ENCODE results near the gene CADPS.

CADPS gene

DNA sequence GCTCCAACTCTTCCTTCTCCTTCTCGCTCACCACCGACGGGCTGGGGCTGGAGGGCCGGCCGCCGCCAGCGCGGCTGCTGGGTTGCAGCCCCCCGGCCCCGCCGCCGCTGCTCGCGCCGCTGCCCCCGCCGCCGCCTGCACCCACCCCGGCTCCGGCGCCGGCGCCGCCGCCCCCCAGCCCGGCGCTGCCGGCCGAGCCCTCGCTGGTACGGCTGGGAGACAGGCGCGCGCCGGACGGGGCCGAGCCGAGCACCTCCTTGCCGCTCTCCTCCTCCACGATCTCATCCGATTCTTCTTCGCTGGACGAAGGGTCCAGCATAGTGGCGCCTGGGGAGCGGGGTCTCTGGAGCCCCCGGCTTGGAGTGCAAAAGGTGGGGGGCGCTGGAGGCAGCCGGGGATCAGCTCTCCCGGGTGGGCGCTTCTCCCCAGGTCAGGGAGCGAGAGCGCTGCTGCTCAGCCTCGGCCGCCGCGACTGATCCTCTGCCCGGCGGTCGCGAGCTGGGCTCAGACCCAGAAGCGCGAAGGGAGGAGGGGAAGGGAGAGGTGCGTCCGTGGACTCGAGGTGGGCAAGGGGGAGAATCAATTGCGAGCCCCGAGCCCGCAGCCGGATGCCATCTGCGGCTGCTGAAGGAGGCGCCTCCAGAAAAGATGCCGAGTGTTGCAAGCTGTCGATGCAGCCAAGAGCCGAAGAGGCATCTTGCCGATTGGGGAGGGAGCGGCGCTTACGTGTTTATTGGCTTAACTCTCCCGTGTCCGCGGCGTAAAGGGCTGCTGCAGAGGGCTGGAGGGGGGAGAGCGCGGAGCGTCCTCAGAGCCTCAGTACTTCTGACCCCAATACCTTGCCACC lies at the start of gene CADPS:
CADPS (minus strand) TSS at position 706 of the 847 bp plus-strand sequence; CDS start at position 319, 387 bp downstream.
- DNase-seq, result no peak

DNA sequence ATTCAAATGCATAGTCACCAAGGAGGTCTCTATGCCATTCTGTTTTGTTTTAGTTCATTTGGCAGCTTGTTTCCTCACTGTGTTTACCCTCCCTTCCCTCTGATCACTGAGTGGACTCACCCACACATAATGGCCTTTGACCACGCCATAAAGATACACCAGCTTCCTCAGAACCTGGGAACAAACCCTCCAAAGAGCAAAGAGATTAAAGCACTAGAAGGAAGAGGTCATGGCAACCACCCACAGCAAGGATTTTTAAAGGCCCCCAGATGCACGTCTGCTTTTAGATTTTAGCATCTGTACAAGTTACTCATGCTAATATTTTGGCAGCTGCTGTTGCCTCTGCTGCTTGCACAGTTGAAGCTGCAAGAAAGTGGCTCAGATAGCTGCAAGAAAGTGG lies 47.9 kb upstream of the CADPS start:
- DNase-seq, result no peak

DNA sequence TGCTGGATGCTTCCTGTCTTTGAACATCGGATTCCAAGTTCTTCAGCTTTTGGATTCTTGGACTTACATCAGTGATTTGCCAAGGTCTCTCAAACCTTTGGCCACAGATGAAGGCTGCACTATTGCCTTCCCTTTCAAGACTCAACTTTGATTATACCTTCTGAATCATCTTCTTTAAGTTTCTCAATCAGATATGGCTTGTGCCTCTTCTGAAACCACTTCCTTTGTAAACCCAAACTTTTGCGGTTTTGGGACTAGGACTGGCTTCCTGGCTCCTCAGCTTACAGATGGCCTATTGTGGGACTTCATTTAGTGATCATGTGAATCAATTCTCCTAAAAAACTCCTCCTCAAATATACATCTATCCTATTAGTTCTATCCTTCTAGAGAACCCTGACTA lies 47.1 kb upstream of the CADPS start:
- DNase-seq, result no peak

GRCh38 chr3:62920466-62920784 lies 45.2 kb upstream of the CADPS start:
- DNase-seq, result no peak

DNA sequence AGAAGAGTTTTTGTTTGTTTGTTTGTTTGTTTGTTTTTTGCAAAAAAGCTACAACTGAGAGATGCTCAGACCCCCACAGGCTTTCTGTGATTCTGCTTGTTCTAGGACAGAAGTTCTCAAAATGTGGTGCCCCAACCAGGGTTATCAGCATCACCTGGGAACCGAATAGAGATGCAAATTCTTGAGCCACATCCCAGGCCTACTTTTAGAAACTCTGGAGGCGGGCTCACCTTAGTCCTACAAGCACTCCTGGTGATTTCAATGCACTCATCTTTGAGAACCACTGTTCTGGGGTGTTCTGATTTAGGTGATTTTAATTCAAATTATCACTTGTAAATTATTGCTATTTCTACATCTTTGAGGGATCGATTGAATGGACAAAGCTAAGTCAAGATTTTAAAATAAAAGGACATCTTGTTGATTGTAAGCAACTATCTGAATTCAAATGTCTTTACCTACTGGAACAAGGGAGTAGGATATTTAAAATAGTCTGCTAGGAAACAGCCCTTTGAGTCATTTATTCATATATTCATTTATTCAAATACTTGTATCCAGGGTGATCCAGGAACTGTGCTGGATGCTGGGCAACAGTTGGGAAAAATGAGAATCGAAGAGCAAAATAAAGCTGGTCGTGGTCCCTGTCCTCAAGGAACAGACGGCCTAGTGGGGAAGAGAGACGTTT lies 44.7 kb upstream of the CADPS start:
- DNase-seq, result no peak

DNA sequence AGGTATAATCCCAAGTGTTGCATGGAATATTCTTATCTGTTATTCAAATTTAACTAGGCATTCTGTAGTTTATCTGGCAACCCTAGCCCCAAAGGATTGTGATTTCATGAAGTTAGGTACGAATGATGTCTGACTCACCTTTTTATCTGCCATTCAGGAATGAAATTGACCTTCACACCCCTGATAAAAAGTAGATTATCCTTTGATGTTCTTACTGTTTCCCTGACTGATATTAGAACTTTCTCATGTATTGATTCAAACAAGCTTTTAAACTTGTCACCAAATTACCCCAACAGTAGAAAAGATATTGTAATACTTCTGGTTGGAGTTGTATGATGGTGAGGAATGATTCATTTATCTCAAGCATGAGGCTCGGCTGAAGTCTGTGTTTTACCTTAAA lies 43.6 kb upstream of the CADPS start:
- DNase-seq, result no peak

GRCh38 chr3:62918131-62918530 lies 42.9 kb upstream of the CADPS start:
- no peak for DNase-seq

DNA sequence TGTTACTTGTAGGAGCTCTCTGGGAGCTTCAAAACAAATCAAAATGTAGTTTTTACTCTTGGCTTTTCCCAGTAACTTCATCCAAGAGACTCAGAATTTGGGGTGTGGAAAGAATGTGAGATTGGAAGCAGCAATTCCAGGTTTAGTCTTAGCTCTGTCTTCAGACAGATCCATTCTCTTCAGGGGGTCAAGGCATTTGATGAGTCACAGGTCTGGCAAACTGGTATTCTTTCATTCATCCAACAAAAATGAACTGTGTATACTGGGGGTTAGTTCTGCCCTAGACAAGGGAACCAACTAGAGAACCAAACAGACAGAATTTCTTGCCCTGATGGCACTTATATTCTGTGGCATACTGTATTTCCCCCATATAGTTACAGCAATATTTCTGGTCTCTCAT lies 36.3 kb upstream of the CADPS start:
- no peak for DNase-seq

DNA sequence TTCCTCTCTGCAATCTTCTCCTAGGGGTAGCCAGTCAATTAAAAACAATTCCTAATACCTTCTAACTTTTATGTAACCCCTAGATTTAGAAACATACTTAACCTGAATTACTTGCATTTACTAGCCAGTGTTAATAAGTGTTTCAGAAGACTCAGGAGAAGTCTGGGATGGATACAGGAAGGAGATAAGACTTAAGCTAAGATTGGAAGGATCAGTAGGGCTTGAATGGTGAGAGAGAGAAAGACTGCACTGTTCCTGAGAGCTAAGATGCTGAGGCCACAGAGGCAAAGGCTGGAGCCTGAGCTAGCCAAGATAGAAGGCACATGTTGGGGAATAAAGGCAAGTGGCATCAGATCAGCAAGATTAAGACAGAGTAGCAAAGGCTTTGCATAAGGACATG lies 30.1 kb upstream of the CADPS start:
- DNase-seq, result no peak

- no peak for DNase-seq
Observed at GRCh38 chr3:62898530-62899496, 23.6 kb upstream of the CADPS start.

DNA sequence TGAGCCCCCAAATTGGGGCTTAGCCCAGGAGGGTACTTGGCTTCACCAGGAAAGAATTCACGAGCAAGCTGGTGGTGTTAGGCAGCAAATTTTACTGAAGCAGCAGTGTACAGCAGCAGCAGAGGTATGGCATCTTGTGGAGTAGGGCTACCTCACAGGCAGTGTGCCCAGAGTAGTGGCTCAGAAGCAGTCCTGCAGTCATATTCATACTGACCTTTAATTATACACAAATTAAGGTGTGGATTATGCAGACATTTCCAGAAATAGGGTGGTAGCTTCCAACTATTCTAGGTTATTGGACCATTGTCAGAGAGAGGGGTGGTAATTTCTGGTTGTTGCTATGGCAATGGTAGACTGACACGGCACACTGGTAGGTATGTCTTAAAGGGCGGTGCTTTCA lies 20.7 kb upstream of the CADPS start:
- DNase-seq, result no peak

GRCh38 chr3:62892951-62893350 lies 17.7 kb upstream of the CADPS start:
- no peak for DNase-seq

DNA sequence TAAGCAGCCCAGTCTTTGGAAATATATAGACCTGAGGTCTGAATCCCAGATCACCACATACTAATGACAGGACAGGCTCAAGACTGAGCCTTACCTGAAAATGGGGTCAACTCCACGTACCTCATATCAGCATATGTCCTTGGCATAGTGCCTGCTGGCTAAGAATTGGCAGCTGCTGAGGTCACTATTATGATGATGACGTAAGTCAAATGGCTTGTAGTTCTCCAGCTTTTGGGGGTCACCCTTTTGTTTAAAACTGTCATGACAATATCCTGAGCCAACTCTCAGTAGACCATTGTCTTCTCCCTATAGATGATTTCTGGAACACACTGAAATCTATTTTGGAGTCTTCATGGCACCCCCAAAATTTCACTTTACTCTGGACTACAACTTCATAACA lies 16.8 kb upstream of the CADPS start:
- DNase-seq, result no peak

DNA sequence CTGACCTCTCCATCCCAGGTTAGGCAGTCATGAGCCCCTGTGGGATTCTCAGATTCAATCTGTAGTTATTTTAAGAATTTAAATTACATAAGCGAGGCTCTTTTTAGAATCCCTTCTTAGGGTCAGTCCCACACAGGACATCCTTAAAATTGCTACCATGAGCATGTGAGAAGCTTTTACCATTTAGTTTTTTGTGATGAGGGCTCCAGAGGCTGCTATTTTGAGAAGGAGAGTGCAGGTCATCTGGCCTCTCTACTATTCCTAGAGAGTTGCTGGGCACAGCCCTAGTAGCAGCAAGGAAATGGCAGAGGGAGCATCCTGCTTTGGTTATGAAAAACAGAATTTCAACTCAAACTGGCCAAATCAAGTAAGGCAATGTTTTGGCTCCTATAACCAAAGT lies 13.6 kb upstream of the CADPS start:
- no peak for DNase-seq

GRCh38 chr3:62888180-62888579 lies 13.0 kb upstream of the CADPS start:
- no peak for DNase-seq

DNA sequence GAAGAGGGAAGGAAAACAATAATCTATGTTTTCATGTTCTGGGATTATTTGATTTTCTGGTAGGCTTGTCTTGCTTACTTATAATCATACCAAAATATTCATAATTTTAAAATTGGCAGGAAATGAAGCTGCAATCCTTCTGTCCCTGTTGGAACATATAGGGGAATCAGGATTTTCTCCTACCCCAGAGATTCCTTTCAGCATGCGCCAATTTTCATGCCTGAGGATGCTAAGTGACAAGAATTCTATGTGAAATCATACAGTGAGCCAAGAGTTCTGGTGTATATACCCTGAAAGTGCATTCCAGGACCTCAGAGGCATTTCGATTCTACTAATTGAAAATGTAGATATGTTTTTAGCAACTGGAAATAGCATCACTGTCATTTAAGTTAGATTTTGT lies 9.9 kb upstream of the CADPS start:
- DNase-seq, result no peak

- no peak for DNase-seq
Observed at GRCh38 chr3:62884096-62884870, 9.1 kb upstream of the CADPS start.

- DNase-seq, result no peak
Observed at GRCh38 chr3:62882676-62883200, 7.5 kb upstream of the CADPS start.

DNA sequence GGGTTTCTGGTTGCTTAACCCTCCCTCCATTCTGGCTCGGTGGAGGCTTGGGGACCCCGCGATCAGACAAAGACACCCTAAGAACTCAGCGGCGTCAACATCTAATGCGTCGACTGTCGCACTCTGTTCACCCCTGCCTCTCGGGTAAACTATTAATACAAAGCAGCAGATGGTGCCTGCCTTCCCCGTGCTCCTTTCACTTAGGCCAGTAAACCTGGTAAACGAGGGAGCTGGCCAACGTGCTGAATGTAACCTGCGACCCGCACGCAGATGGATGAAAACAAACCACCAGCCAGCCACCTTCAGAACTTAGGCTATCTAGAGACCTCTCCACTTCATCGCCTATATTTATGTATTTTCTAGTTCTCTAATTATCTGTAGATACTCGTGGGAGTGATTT lies 848 bp upstream of the CADPS start:
- DNase-seq, result peak; percentile 30

GRCh38 chr3:62875558-62876002 lies 364 bp upstream of the CADPS start:
- no peak for DNase-seq

- peak; percentile 8 for DNase-seq
Observed at GRCh38 chr3:62873761-62874710, 1.2 kb downstream of the CADPS start.

All from RPMI8226 (cell line).